Activated naive CD4-positive, alpha-beta T cell treated with anti-CD3 and anti-CD28 coated beads, Interleukin-2, amount 10 ng/mL, durations not matched to agents 5 hours and 36 hours (primary cell): ENCODE data around the gene SLITRK6. TPM values are rescaled to one million over a fixed set of nuclear protein-coding genes. Genes with fewer than 3 reads are reported as not detected.

ENCODE experiments used
- total RNA-seq, 2 experiments: library from RNA; stranded (reverse); gene quantifications; one replicate each; pipeline ENCODE4 v1.2.3, GENCODE V29; 2021

The SLITRK6 gene
- total RNA-seq = not detected

GRCh38 chr13:85799097-85799582, at the start of gene SLITRK6:
SLITRK6 (minus strand) TSS chr13:85799419; CDS start chr13:85796508, 2,911 bp downstream.

